Dermis blood vessel endothelial cell (primary cell): Measurements from ENCODE around the gene PPP1R13B. TPM values are rescaled to one million over a fixed set of nuclear protein-coding genes. Genes with fewer than 3 reads are reported as not detected.

Source experiments
- total RNA-seq: library from RNA; depleted of rRNA; stranded (reverse); fragments of >200 nt; gene quantifications from 2 replicates; pipeline ENCODE4 v1.2.3, GENCODE V29; 2014

PPP1R13B gene
- total RNA-seq, 1 donor from 2014 or later = 20.9 TPM

Other genes starting within 250 kb of the PPP1R13B start
- gene KLC1, start 218.4 kb downstream of the PPP1R13B start, total RNA-seq = 205 and 277 TPM in 2 replicates
- 18.2 and 26.9 TPM in 2 replicates for gene XRCC3, start 132.1 kb downstream of the PPP1R13B start, total RNA-seq
- 108 and 138 TPM in 2 replicates for gene ZFYVE21, start 131.8 kb downstream of the PPP1R13B start, total RNA-seq
- 3.0 and 4.3 TPM in 2 replicates for gene TDRD9, start 80.9 kb upstream of the PPP1R13B start, total RNA-seq
- not detected in 2 replicates for gene RD3L, start 95.0 kb upstream of the PPP1R13B start, total RNA-seq
- under 0.01 TPM in 1 of 2 replicates, not detected in the other for gene ASPG, start 238.1 kb upstream of the PPP1R13B start, total RNA-seq